H9 (cell line): ENCODE measurements around the gene STK24. TPM values are rescaled to one million over a fixed set of nuclear protein-coding genes. Genes with fewer than 3 reads are reported as not detected.

Experiments
- DNase-seq: peaks from one replicate; pipeline ENCODE4 v3.0.0-alpha.2; 2017
- H2AFZ ChIP-seq: one replicate; pipeline ENCODE4 v1.6.1; 2013; ENCODE audit warnings: mild to moderate bottlenecking, low read length, control low read depth, moderate library complexity
- H2AK5ac ChIP-seq: 2 replicates; pipeline ENCODE4 v1.6.1; 2013; ENCODE audit warnings: low read length, control low read depth, mixed read lengths; ENCODE audit not compliant: insufficient read length
- H2BK120ac ChIP-seq: one replicate; pipeline ENCODE4 v1.6.1; 2013; ENCODE audit warnings: low read depth, mild to moderate bottlenecking, low read length, control low read depth, inconsistent platforms; ENCODE audit not compliant: poor library complexity, severe bottlenecking
- H2BK12ac ChIP-seq: 2 replicates; pipeline ENCODE4 v1.6.1; 2013; ENCODE audit warnings: low read length, control low read depth, mixed read lengths, low read depth; ENCODE audit not compliant: insufficient read length
- H2BK15ac ChIP-seq: 2 replicates; pipeline ENCODE4 v1.6.1; 2013; ENCODE audit warnings: low read depth, low read length, control low read depth
- H2BK20ac ChIP-seq: one replicate; pipeline ENCODE4 v1.6.1; 2013; ENCODE audit warnings: low read depth, mild to moderate bottlenecking, low read length, control low read depth, inconsistent platforms; ENCODE audit not compliant: poor library complexity, severe bottlenecking
- H2BK5ac ChIP-seq: 2 replicates; pipeline ENCODE4 v1.6.1; 2013; ENCODE audit warnings: low read length, control low read depth, mixed read lengths; ENCODE audit not compliant: insufficient read length
- H3K14ac ChIP-seq: 2 replicates; pipeline ENCODE4 v1.6.1; 2013; ENCODE audit warnings: low read length, control low read depth; ENCODE audit not compliant: insufficient read depth
- H3K18ac ChIP-seq: 2 replicates; pipeline ENCODE4 v1.6.1; 2013; ENCODE audit warnings: low read depth, mild to moderate bottlenecking, mixed read lengths, low read length, control low read depth; ENCODE audit not compliant: insufficient read length
- H3K23ac ChIP-seq: 2 replicates; pipeline ENCODE4 v1.6.1; 2013; ENCODE audit warnings: low read length, control low read depth, mixed read lengths, low read depth; ENCODE audit not compliant: insufficient read length
- H3K23me2 ChIP-seq: 2 replicates; pipeline ENCODE4 v1.6.1; 2013; ENCODE audit warnings: low read depth, mild to moderate bottlenecking, mixed read lengths, low read length, control low read depth; ENCODE audit not compliant: insufficient read length, poor library complexity, severe bottlenecking
- H3K27ac ChIP-seq: 2 replicates; pipeline ENCODE4 v1.5.1; 2013; ENCODE audit warnings: low read length, control low read depth, mixed read lengths, low read depth; ENCODE audit not compliant: insufficient read length
- H3K27me3 ChIP-seq: 2 replicates; pipeline ENCODE4 v1.6.1; 2013; ENCODE audit warnings: low read length, control low read depth, inconsistent platforms; ENCODE audit not compliant: insufficient read depth
- H3K4ac ChIP-seq: 2 replicates; pipeline ENCODE4 v1.6.1; 2013; ENCODE audit warnings: low read depth, mild to moderate bottlenecking, control low read depth, inconsistent platforms, low read length, moderate library complexity
- H3K4me1 ChIP-seq: 2 replicates; pipeline ENCODE4 v1.6.1; 2013; ENCODE audit warnings: low read length, control low read depth, inconsistent platforms; ENCODE audit not compliant: insufficient read depth
- H3K4me2 ChIP-seq: 2 replicates; pipeline ENCODE4 v1.6.1; 2013; ENCODE audit warnings: low read length, control low read depth, mixed read lengths; ENCODE audit not compliant: insufficient read length, insufficient read depth
- H3K56ac ChIP-seq: 2 replicates; pipeline ENCODE4 v1.6.1; 2013; ENCODE audit warnings: low read depth, mild to moderate bottlenecking, mixed read lengths, low read length, control low read depth; ENCODE audit not compliant: insufficient read length
- H3K79me1 ChIP-seq: 2 replicates; pipeline ENCODE4 v1.6.1; 2013; ENCODE audit warnings: low read depth, mild to moderate bottlenecking, moderate library complexity, low read length, control low read depth, inconsistent platforms; ENCODE audit not compliant: insufficient read depth, poor library complexity, severe bottlenecking
- H3K79me2 ChIP-seq: 2 replicates; pipeline ENCODE4 v1.6.1; 2013; ENCODE audit warnings: low read length, control low read depth, inconsistent platforms; ENCODE audit not compliant: insufficient read depth
- H3K9ac ChIP-seq: 2 replicates; pipeline ENCODE4 v1.6.1; 2013; ENCODE audit warnings: low read length, control low read depth, mixed read lengths; ENCODE audit not compliant: insufficient read length; ENCODE audit errors: extremely low read depth
- H3K9me3 ChIP-seq: one replicate; pipeline ENCODE4 v1.6.1; 2013; ENCODE audit warnings: low read depth, low read length, inconsistent platforms; ENCODE audit not compliant: control insufficient read depth
- H3T11ph ChIP-seq: one replicate; pipeline ENCODE4 v1.6.1; 2013; ENCODE audit warnings: mild to moderate bottlenecking, low read length, control low read depth, inconsistent platforms
- H4K20me1 ChIP-seq: one replicate; pipeline ENCODE4 v1.6.1; 2013; ENCODE audit not compliant: control insufficient read depth, insufficient read length, insufficient read depth
- H4K5ac ChIP-seq: 2 replicates; pipeline ENCODE4 v1.6.1; 2013; ENCODE audit warnings: low read depth, mild to moderate bottlenecking, mixed read lengths, low read length, control low read depth; ENCODE audit not compliant: insufficient read length
- H4K8ac ChIP-seq: replicated peaks from 2 replicates; pipeline ENCODE4 v1.6.1; 2013; ENCODE audit warnings: low read length, control low read depth, mixed read lengths, low read depth; ENCODE audit not compliant: insufficient read length
- H4K91ac ChIP-seq: 2 replicates; pipeline ENCODE4 v1.6.1; 2013; ENCODE audit warnings: low read depth, mild to moderate bottlenecking, moderate library complexity, mixed read lengths, low read length, control low read depth; ENCODE audit not compliant: insufficient read length
- H3K27ac Mint-ChIP-seq, 3 experiments: 2 replicates in 2 of 3; 3 replicates in 1 of 3; pipeline ENCODE4 v1.8.0; 2020 to 2021; ENCODE audit warnings: mixed read lengths in 3 of 3, mild to moderate bottlenecking in 1 of 3, moderate library complexity in 1 of 3
- H3K27me3 Mint-ChIP-seq: 2 replicates; pipeline ENCODE4 v1.8.0; 2021; ENCODE audit warnings: low read depth, mild to moderate bottlenecking, moderate library complexity, mixed read lengths
- H3K36me3 Mint-ChIP-seq, 3 experiments: 2 replicates in 2 of 3; 3 replicates in 1 of 3; pipeline ENCODE4 v1.8.0; 2020 to 2021; ENCODE audit warnings: low read depth in 3 of 3, mixed read lengths in 3 of 3; ENCODE audit not compliant: insufficient read depth in 1 of 3
- H3K4me1 Mint-ChIP-seq, 2 experiments: 2 replicates each; pipeline ENCODE4 v1.8.0; 2020; ENCODE audit warnings: mixed read lengths in 2 of 2
- H3K4me3 Mint-ChIP-seq, 2 experiments: 2 replicates in 1 of 2; 3 replicates in 1 of 2; pipeline ENCODE4 v1.8.0; 2020 to 2021; ENCODE audit warnings: mild to moderate bottlenecking in 2 of 2, mixed read lengths in 2 of 2, moderate library complexity in 1 of 2
- H3K9me3 Mint-ChIP-seq, 2 experiments: 2 replicates in 1 of 2; 3 replicates in 1 of 2; pipeline ENCODE4 v1.8.0; 2020; ENCODE audit warnings: mild to moderate bottlenecking in 2 of 2, mixed read lengths in 2 of 2, moderate library complexity in 1 of 2
- WGBS: extraction: QIAGEN DNeasy Blood & Tissue Kit; methylation state at CpG from one replicate; pipeline ENCODE4 v1.1.7; 2013; ENCODE audit warnings: missing lambda C conversion rate, low lambda C conversion rate, mixed read lengths; ENCODE audit not compliant: insufficient read length; ENCODE audit errors: extremely low coverage; 5-methylcytosine and 5-hydroxymethylcytosine counted together
- total RNA-seq: library from RNA; stranded (reverse); gene quantifications from 2 replicates; pipeline ENCODE4 v1.2.1, GENCODE V29; 2021
- TF ChIP-seq, protein P1 (sequence below): fragments of 200-600 bp; sonication (generic); conservative IDR thresholded peaks from 3 replicates; pipeline ENCODE4 v1.8.0; 2021; ENCODE audit warnings: antibody characterized with exemption, mild to moderate bottlenecking

STK24 gene
- total RNA-seq, 1 experiment from 2014 or later: 134 TPM

DNA sequence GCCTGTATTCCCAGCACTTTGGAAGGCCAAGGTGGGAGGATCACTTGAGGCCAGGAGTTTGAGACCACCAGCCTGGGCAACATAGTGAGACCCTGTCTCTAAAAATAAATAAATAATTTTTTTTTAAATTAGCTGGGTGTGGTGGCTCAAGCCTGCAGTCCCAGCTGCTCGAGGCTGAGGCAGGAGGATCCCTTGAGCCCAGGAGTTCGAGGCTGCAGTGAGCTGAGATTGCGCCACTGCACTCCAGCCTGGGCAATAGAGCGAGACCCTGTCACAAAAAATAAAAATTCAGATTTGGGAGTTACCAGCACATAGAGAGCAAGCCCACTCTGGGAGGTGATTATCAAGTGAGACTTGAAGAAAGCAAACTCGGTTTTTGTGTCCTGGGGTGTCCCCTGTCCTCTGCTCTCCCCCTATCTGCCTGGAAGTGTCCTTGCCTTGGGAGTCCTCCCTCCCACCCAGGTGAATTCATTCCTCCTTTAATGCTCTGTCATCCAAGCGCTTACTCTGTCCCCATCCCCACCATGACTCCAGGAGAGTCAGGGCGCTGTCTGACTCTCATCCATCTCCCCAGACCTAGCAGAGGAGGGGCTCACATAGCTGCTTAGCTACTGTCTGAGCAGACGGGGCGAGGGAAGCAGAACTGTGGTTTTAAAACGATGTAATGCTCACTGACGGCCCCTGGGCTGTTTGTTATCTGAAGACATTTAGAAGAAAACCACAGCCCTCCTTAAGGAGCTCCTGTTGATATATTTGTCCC, 146.8 kb downstream of the STK24 start:
- H3K4me1 ChIP-seq: no peaks in the 10 kb centered on the region
- no peak overlapping the region for H3K56ac ChIP-seq
- H3K79me1 ChIP-seq: no peaks in the 10 kb centered on the region
- no peaks in the 10 kb centered on the region for H3K79me2 ChIP-seq
- no peak overlapping the region for H3T11ph ChIP-seq
- Mint-ChIP-seq H3K4me1 (peaks cover 2 to 5% of the 10 kb centered on the region in 2 experiments; a peak in 2 of 4 replicates), H3K36me3 (peaks cover 0 to 30% (median 15%) of the 10 kb centered on the region in 3 experiments; a peak in 5 of 7 replicates), H3K27me3 (no peaks in the 10 kb centered on the region), H3K27ac (peak overlapping the region in 1 of 3 experiments; percentile 43; a peak in 1 of 7 replicates), H3K9me3 (no peaks in the 10 kb centered on the region), H3K4me3 (no peak overlapping the region)
- WGBS: no CpG with 5 or more reads among the region's 11 CpGs
- no peak overlapping the region for H3K23ac ChIP-seq
- H2BK5ac ChIP-seq: no peak overlapping the region
- H3K4ac ChIP-seq: no peak overlapping the region
- no peaks in the 10 kb centered on the region for H4K20me1 ChIP-seq
- H2BK12ac ChIP-seq: no peak overlapping the region
- H2BK120ac ChIP-seq: no peak overlapping the region
- H4K91ac ChIP-seq: no peak overlapping the region
- no peak overlapping the region for H3K4me2 ChIP-seq
- DNase-seq: no peak
- no peak overlapping the region for H2AK5ac ChIP-seq
- H3K9ac ChIP-seq: no peak overlapping the region
- no peak overlapping the region for H2BK20ac ChIP-seq
- H4K5ac ChIP-seq: no peak overlapping the region
- no peak overlapping the region for H3K14ac ChIP-seq
- H2BK15ac ChIP-seq: no peak overlapping the region
- H3K9me3 ChIP-seq: no peaks in the 10 kb centered on the region
- no peaks in the 10 kb centered on the region for H3K27me3 ChIP-seq
- H3K18ac ChIP-seq: no peak overlapping the region
- no peak overlapping the region for H2AFZ ChIP-seq
- TF ChIP-seq, protein P1, sequence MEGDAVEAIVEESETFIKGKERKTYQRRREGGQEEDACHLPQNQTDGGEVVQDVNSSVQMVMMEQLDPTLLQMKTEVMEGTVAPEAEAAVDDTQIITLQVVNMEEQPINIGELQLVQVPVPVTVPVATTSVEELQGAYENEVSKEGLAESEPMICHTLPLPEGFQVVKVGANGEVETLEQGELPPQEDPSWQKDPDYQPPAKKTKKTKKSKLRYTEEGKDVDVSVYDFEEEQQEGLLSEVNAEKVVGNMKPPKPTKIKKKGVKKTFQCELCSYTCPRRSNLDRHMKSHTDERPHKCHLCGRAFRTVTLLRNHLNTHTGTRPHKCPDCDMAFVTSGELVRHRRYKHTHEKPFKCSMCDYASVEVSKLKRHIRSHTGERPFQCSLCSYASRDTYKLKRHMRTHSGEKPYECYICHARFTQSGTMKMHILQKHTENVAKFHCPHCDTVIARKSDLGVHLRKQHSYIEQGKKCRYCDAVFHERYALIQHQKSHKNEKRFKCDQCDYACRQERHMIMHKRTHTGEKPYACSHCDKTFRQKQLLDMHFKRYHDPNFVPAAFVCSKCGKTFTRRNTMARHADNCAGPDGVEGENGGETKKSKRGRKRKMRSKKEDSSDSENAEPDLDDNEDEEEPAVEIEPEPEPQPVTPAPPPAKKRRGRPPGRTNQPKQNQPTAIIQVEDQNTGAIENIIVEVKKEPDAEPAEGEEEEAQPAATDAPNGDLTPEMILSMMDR: no peak
- H3K27ac ChIP-seq: no peak overlapping the region
- H3K23me2 ChIP-seq: no peaks in the 10 kb centered on the region
- no peak overlapping the region for H4K8ac ChIP-seq
